NCI-H187 treated with DMSO at 0.1 percent for 48 hours (cell line): ENCODE data around the gene ZFP62.

Experiments
- DNase-seq: peaks from one replicate; lab custom pipeline; 2025; lab: John Stamatoyannopoulos, UW

Gene ZFP62

GRCh38 chr5:180868960-180869359 is 7.9 kb upstream of the ZFP62 start:
- DNase-seq: peak; percentile 18

DNA sequence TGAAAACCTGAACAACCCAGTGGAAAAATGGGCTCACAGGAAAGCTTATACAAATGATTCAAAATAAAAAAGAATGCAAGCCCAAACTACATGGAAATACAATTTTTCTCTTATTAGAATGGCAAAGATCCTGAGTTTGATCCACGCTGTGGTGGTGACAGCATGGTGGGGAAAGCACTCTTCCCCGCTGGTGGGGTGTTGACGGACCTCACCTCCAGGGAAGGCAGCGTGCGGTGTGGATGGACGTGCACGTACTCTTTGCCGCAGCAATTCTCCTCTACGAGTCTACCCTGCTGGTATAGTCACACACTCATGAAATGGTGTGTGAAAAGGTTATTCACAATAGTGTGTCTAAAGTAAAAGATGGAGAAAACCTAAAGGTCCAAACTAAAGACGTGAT is 5.9 kb upstream of the ZFP62 start:
- DNase-seq: no peak

DNA sequence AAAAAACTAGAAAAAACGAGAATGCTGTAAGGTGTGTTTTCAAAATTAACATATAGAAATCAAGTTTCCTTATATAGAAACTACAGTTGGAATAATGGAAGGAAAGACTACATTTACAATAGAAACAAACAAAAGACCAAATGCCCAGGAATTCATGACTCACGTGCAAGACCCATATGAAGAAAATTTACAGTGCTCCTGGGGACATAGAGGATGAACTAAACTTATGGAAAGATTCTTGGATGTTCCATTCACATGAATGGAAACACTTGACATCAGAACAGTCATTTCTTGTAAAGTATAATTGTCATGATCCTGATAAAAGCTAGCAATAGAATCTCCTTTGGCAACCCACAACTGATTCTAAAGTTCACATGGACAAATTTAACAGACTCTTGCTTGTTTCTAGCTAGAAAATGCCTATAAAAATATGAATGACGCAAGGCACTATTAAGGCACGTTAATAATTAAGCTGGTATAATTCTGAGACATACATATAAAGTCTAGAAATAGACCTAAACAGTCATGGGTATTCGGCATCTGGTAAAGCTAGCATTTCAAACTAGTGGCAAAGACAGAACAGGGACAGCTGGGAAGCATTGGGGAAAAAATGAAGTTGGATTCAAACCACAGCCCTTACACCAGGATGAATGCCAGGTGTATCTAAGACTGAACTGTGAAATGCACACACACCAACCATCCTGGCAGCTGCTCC is 5.1 kb upstream of the ZFP62 start:
- DNase-seq: no peak

- DNase-seq: no peak
Observed at GRCh38 chr5:180862645-180863044, 1.6 kb upstream of the ZFP62 start.

- DNase-seq: no peak
Observed at GRCh38 chr5:180860273-180860886, 696 bp downstream of the ZFP62 start.

DNA sequence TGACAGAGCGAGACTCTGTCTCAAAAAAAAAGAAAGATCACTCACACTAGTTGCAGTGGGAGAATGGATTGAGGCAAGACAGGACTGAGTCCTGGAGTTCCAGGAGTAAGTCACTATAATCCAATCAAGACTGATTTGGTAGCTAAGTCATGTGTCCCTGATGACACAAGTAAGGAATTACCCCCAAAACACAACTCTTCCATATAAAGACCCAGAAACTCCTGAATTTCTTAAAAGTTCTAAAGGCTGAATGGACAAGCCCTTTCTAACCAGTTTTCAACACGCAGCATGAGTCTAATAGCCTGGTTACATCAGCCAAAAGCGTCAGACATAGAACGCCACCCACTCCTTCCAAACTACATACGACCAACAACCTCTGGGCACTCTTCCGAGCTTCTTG is 2.5 kb downstream of the ZFP62 start:
- DNase-seq: no peak

- no peak for DNase-seq
Observed at GRCh38 chr5:180853848-180854176, 7.3 kb downstream of the ZFP62 start.

DNA sequence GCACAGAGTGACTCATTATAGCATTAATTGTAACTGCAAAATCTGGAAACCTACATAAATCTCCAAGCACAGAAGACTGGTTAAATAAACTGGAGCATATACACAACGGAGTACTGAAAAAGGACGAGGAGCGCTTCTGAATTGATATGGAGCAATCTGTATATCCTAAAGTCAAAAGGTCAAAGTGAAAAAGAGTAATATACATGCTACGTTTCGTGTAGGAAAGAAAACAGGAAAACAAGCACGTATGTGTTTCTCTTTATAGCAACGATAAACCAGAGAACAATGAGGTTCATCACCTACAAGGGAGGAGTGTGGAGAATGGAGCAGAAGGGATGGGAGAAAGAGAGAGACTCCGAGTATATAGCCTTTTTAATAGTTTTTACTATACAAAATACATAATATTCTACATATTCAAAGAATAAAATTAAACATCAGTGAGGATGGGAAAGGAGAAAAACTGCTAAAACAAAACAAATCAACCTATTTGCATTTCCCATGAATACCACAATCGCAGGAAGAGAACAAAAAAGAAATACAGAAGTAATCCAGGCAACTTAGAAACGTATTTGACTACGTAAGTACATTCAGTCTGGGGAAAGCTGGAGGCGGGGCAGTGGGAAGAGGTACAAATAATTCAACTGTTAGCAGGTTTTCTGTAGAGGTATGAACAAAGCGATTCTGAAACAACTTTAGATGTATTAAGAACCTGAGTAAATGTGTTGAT is 7.8 kb downstream of the ZFP62 start:
- DNase-seq: no peak

- DNase-seq: no peak
Observed at GRCh38 chr5:180852495-180852894, 8.6 kb downstream of the ZFP62 start.

DNA sequence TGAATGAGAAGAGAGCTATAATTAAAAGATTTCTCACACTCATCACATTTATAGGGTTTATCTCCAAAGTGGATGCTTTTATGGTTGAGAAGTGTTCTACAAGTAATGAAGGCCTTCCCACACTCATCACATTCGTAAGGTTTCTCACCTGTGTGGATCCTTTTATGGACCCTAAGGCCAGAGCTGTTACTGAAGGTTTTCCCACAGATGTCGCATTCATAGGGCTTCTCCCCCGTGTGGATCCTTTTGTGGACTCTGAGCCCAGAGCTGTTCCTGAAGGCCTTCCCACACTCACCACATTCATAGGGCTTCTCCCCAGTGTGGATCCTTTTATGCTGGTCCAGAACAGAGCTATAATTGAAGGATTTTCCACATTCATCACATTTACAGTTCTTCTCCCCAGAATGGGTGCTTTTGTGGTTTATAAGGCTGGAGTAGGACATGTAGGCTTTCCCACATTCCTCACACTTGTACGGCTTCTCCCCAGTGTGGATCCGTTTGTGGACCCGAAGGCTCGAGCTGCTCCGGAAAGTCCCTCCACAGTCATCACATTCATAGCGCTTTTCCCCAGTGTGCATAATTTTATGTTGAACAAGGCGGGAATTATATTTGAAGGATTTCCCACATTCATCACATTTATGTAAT is 10.5 kb downstream of the ZFP62 start:
- no peak for DNase-seq

DNA sequence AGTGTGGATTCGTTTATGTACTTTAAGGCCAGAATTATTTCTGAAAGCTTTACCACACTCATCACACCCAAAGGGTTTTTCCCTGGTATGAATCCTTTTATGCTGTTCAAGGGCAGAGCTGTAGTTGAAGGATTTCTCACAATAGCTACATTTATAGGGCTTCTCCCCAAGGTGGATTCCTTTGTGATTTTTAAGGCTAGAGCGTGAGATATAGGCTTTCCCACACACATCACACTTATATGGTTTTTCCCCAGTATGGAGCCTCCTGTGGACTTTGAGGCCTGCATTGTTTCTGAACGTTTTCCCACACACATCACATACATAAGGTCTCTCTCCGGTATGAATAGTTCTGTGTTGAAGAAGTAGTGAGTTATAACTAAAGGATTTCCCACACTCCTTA is 11.2 kb downstream of the ZFP62 start:
- no peak for DNase-seq

- no peak for DNase-seq
Observed at GRCh38 chr5:180848878-180849277, 12.2 kb downstream of the ZFP62 start.

DNA sequence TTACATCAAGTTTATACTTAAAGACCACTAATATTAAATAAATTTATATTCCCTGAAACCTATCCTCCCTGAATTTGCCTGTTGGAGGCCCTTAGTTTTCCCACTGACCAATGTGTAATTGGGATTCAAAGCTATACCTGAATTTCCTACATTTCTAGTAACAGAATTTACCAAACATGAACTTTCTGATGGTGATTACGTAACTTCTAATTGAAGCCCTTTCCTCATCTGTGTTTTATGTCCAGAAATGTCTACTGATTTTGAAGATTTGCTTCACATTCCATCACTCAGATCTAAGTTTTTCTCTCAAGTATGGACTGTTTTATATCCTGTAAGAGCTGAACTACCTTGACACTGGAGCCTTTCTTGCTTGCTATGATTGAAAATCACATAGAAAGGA is 12.8 kb downstream of the ZFP62 start:
- DNase-seq: no peak

DNA sequence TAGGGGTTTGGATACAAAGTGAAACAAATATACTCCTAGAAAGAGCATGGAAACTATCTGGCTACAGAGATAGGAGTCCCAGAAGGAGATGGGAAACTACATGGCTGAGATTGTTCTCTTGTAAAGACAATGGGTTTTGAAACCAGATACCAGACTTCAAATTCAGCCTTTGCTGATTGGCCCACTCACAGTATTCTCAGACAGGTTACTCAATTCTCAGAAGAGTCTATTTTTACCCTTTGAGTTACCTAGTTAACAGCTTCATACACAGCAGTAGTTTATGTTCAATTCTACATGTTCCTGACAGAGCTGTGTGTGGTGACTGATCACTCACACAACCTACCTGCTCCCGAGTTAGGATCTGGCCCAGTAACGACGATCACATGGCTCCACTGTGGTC is 14.1 kb downstream of the ZFP62 start:
- no peak for DNase-seq

DNA sequence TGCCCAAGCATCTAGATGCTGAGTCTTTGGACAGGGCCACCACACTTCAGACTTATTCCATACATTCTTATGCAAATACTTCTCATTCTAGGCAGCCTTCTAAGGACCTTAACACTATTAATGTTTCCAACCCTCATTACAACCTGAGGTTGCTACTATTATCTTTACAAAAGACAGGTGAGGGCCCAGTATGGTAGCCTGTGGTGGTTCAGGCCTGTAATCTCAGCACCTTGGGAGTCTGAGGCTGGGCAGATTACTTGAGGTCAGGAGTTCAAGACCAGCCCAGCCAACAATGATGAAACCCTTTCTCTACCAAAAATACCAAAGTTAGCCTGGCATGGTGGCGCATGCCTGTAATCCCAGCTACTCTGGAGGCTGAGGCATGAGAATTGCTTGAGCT is 16.2 kb downstream of the ZFP62 start:
- DNase-seq: no peak

DNA sequence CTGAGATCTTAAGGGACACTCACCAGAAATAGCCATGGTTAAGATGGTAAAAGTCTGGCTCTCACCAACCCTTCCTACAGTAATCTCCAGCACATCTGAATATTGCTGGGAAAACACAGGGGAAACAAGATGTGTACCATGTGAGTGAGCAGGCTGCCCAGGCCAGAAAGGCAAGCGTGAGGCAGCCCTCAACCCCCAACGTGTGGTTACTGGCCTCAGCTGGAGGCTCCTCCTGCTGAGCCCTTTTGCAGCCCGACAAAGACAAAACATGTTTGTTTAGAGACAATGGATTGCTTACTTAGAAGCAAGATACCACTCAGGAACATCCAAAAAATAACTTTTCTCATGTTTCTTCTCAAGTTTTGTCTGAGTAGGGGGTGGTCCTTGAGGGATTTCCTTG is 16.6 kb downstream of the ZFP62 start:
- DNase-seq: no peak

- no peak for DNase-seq
Observed at GRCh38 chr5:180839935-180840334, 21.1 kb downstream of the ZFP62 start.

DNA sequence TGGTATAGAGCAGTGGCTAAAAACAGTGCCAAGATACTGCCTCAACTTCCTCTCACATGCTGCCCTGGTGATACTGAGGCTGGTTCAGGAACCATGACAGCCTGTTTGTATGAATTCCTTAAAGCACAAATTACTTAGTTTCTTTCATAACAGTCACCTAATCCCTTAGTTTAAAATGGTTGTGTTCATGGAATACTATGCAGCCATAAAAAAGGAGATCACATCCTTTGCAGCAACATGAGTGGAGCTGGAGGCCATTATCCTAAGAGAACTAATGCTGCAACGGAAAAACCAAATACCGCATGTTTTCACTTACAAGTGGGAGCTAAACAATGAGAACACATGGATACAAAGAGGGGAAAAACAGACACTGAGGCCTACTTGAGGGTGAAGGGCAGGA is 21.8 kb downstream of the ZFP62 start:
- no peak for DNase-seq

GRCh38 chr5:180837478-180837877 is 23.6 kb downstream of the ZFP62 start:
- DNase-seq: no peak

DNA sequence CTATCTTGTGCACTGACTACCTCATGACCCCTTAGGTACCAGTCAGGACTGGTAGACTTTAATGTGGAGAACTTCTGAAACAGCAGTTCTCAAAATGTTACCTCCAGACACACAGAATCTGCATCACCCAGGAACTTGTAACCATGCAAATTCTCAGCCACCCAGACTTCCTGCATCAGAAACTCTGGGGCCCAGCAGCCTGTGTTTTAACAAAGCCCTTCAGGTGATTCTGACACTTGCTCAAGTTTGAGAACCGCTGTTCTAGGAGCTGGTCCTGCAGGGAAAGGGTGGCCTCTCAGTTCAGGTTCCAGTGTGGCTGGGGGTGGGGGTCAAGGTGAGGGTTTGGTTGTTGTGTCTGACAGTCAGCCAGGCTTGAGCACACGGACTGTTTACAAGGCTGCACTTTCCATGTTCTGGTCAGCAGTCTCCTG is 28.4 kb downstream of the ZFP62 start:
- no peak for DNase-seq

DNA sequence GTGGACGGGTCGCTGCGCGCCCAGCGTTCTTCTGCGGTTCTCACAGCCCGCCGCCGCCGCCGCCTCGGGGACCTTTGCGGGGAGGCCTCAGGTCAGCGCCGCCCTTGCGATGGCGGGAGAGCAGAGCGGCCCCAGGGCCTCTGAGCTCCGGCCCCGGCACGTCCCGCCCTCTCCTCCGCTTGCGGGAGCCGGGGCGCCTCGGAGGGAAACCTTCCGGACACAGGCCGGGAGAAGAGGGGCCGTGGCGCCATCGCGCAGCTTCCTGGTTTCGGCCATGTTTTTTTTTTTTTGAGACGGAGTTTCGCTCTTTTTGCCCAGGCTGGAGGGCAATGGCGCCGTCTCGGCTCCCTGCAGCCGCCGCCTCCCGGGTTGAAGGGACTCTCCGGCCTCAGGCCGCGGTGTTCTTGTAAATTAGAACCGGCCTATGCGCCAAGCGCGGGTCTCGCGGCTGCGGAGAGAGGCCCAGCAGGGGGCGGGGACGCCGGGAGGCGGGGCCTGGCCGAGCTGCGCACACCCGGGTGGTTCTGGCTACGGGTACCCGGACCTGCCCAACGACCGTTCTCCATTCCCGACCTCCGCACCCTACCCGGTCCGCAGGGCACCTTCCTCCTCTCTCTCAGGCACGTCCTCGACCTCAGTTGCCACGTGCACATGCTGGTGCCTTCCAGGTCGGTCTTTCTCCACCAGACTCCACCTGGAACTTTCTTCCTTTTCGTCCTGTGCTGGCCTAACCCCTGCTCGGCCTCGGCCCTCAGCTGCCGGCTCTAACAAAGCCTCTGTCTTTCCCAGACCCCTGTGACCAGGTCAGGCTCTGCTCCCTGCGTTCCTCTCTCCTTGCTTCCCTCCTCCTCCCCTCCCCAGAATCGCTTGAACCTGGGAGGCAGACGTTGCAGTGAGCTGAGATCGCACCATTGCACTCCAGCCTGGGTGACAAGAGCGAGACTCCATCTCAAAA is 29.7 kb downstream of the ZFP62 start:
- DNase-seq: no peak
